ELR (cell line): ENCODE results near the gene PRPF31.
A peak's percentile ranks its signal among the peaks of the same experiment; 100 is the strongest.
"Not testable (repeated sequence)": the region's sequence is repeated elsewhere in the genome, so short reads cannot be mapped to it uniquely, and the experiment has no call there.

ENCODE experiments used
- DNase-seq: peaks from one replicate; pipeline ENCODE4 v3.0.0-alpha.2; 2015; ENCODE audit warnings: low read depth

Gene PRPF31

GRCh38 chr19:54115109-54116063 lies at the start of gene PRPF31, which contains the start of gene TFPT:
Gene PRPF31, plus strand, starts transcription at chr19:54115754. Its CDS starts 2,525 bp downstream, at chr19:54118279.
Gene TFPT, minus strand, starts transcription at chr19:54115657. Its CDS starts 388 bp downstream, at chr19:54115269.
- peak; percentile 99 for DNase-seq

GRCh38 chr19:54069470-54069869 lies 46.1 kb upstream of the PRPF31 start:
- DNase-seq, result no peak

GRCh38 chr19:54073829-54074228 lies 41.7 kb upstream of the PRPF31 start:
- DNase-seq, result no peak

GRCh38 chr19:54074851-54075250 lies 40.7 kb upstream of the PRPF31 start:
- DNase-seq, result no peak

- no peak for DNase-seq
Observed at GRCh38 chr19:54077334-54077733, 38.2 kb upstream of the PRPF31 start.

GRCh38 chr19:54081032-54081431 lies 34.5 kb upstream of the PRPF31 start, which contains the start of gene TARM1:
Gene TARM1, minus strand, starts transcription at chr19:54081365. Its CDS starts 25 bp downstream, at chr19:54081340.
- no peak for DNase-seq

- no peak for DNase-seq
Observed at GRCh38 chr19:54084410-54084809, 31.1 kb upstream of the PRPF31 start.

GRCh38 chr19:54094426-54095000 lies 21.0 kb upstream of the PRPF31 start:
- DNase-seq, result no peak

- no peak for DNase-seq
Observed at GRCh38 chr19:54095136-54095858, 20.3 kb upstream of the PRPF31 start.

- peak; percentile 64 for DNase-seq
Observed at GRCh38 chr19:54095859-54096616, 19.5 kb upstream of the PRPF31 start.

- peak; percentile 58 for DNase-seq
Observed at GRCh38 chr19:54096617-54097106, 18.9 kb upstream of the PRPF31 start.

- no peak for DNase-seq
Observed at GRCh38 chr19:54099190-54099902, 16.2 kb upstream of the PRPF31 start.

- DNase-seq, result not testable (repeated sequence)
Observed at GRCh38 chr19:54099903-54100255, 15.7 kb upstream of the PRPF31 start.

- peak; percentile 40 for DNase-seq
Observed at GRCh38 chr19:54100561-54100960, 15.0 kb upstream of the PRPF31 start, which contains the start of gene OSCAR. Gene OSCAR, minus strand, starts transcription at chr19:54100803. Its CDS starts 11 bp downstream, at chr19:54100792.

GRCh38 chr19:54102421-54103169 lies 13.0 kb upstream of the PRPF31 start, which contains the start of gene NDUFA3:
Gene NDUFA3, plus strand, starts transcription at chr19:54102855. Its CDS starts 24 bp downstream, at chr19:54102879.
- peak; percentile 98 for DNase-seq

GRCh38 chr19:54104998-54105715 lies 10.4 kb upstream of the PRPF31 start:
- no peak for DNase-seq

- DNase-seq, result no peak
Observed at GRCh38 chr19:54105796-54106195, 9.8 kb upstream of the PRPF31 start.

- DNase-seq, result no peak
Observed at GRCh38 chr19:54106716-54107115, 8.8 kb upstream of the PRPF31 start.

- no peak for DNase-seq
Observed at GRCh38 chr19:54107876-54108490, 7.6 kb upstream of the PRPF31 start.
